Measurements from ENCODE around the gene USP25.

GRCh38 chr21:15857740-15858139 is 128.0 kb downstream of the USP25 start:
- TF ChIP-seq CTCF (IDR thresholded peaks at IDR 0.05; ENCODE audit: control extremely low read depth in 1 of 3, insufficient read depth in 1 of 3, low read depth in 1 of 3, low read length in 3 of 3) (no peak), TAF1 (IDR thresholded peaks at IDR 0.05; ENCODE audit: low read depth, low read length) (no peak), POLR2A (IDR thresholded peaks at IDR 0.05; ENCODE audit: control extremely low read depth in 1 of 2, low read depth in 2 of 2, low read length in 2 of 2) (no peak), CEBPB (IDR thresholded peaks at IDR 0.05; ENCODE audit: low read depth, low read length) (no peak), HDAC6 (IDR thresholded peaks at IDR 0.05; ENCODE audit: low read depth, low read length) (no peak), POLR2AphosphoS5 (IDR thresholded peaks at IDR 0.05; ENCODE audit: low read depth, low read length) (no peak)

Measured in H1 (cell line).